ENCODE results near the gene CAPZB. TPM values are rescaled to one million over a fixed set of nuclear protein-coding genes. Genes with fewer than 3 reads are reported as not detected.

Gene CAPZB
- total and polyA plus RNA-seq, 2 donors (not counting 3 experiments of a cell fraction or from before 2014, with no cell fraction given), result 196 to 347 TPM

DNA sequence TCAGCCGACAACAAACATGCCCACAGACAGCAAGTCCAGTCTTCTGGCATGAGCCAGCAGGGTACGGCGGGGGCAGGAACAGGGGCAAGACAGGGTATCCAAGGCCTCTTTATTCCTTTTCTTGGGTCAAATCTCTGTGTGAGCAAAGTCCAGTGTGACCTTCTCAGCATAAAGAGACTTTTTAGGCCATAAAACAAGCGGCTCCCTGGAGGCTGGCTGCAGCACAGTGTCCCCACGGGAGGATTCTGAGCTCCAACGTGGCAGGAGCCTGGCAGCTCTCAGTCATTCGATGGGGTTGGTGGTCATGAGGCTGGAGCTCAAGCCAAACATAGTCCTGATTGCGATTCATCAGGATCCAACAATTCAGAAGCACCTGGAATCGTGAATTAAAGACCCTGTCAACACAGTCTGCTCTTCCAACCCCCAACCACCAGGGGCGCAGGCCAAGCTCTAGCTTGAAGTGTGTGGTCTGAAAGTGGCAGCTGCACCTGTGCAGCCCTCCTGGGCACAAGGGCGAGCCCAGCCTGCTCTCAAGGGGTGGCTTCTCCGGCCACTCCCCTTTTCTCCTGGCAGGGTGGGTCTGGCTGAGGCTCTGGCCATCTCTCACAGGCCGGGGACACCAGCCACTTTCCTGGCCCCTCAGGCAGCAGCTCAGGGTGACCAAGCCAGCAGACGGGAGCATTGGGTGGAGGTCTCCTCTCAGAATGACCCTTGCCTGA, 111.1 kb downstream of the CAPZB start:
- no peak overlapping the region for H3K4me3 ChIP-seq (replicated peaks in 1 of 3; ENCODE audit: insufficient read depth in 1 of 3, low read depth in 1 of 3, low read length in 3 of 3)
- dilution Hi-C loops (cut with MboI; ENCODE audit: extremely low pct_ligation_motif_present, low sequenced_read_pairs) (no loop called here), intact Hi-C loops (cut with micrococcal nuclease) (no loop called here)
- no peak overlapping the region for H3K27ac ChIP-seq (ENCODE audit: insufficient read depth, low read depth, low read length)
- no peaks in the 10 kb centered on the region for H3K9me3 ChIP-seq (replicated peaks; ENCODE audit: control insufficient read depth, insufficient read depth, low read length)
- H3K27me3 ChIP-seq (ENCODE audit: control insufficient read depth in 2 of 2, insufficient read depth in 2 of 2, low read length in 2 of 2), result no peaks in the 10 kb centered on the region
- no peaks in the 10 kb centered on the region for H3K79me2 ChIP-seq (ENCODE audit: control insufficient read depth, insufficient read depth, low read length)
- no peak for DNase-seq (ENCODE audit: low read depth, low spot score)
- BruUV-seq (replicated peaks), result no TSS peak
- CTCF ChIA-PET, result interaction anchor here (0.8 to 1.9 kb wide), 8 partner anchors 10 to 330 kb away, joined by 3 to 6 read pairs (median 4); no protein-coding TSS in a partner anchor
- POLR2A ChIA-PET, result no interaction called here
- no peak overlapping the region for H3K4me2 ChIP-seq (ENCODE audit: insufficient read depth, low read length)
- no peak overlapping the region for H2AFZ ChIP-seq (ENCODE audit: low read depth, low read length)
- H4K20me1 ChIP-seq (replicated peaks; ENCODE audit: control insufficient read depth, extremely low read depth, insufficient read depth, low read length), result peaks cover 2% of the 10 kb centered on the region
- H3K9ac ChIP-seq (replicated peaks; ENCODE audit: extremely low read depth, insufficient read depth, low read length), result no peak overlapping the region
- H3K9me1 ChIP-seq (replicated peaks; ENCODE audit: control insufficient read depth, extremely low read depth, insufficient read depth, low read length), result no peaks in the 10 kb centered on the region
- no peak for TF ChIP-seq MAX (IDR thresholded peaks at IDR 0.05; ENCODE audit: insufficient read depth, insufficient read length)
- no peak for TF ChIP-seq EZH2 (IDR thresholded peaks at IDR 0.05; ENCODE audit: borderline replicate concordance, low read depth, low read length, severe bottlenecking)
- peak in 1 of 2 donors; percentile 45 for TF ChIP-seq CTCF (IDR thresholded peaks at IDR 0.05; ENCODE audit: extremely low read depth in 1 of 2, insufficient read depth in 1 of 2, low read depth in 1 of 2, low read length in 2 of 2)
- H3K4me1 ChIP-seq (ENCODE audit: control insufficient read depth, extremely low read depth, insufficient read depth, low read length), result no peaks in the 10 kb centered on the region
- H3K36me3 ChIP-seq (ENCODE audit: control insufficient read depth in 2 of 2, extremely low read depth in 1 of 2, insufficient read depth in 2 of 2, low read length in 2 of 2), result peaks cover 4 to 38% of the 10 kb centered on the region in 2 experiments
- FAIRE-seq, result no peak
